HepG2 (cell line): ENCODE results near the gene C1orf226. TPM values are rescaled to one million over a fixed set of nuclear protein-coding genes. Genes with fewer than 3 reads are reported as not detected.

ENCODE experiments used
- ATAC-seq: fragments of 200-7000 bp; cut with Tn5 transposase; 3 replicates; pipeline ENCODE4 v1.9.1; 2020; ENCODE audit warnings: mild to moderate bottlenecking, moderate library complexity
- BruUV-seq: library from RNA; stranded (reverse); fragments of 400-500 nt; replicated peaks from 2 replicates; lab custom pipeline; 2021; lab: Mats Ljungman, UMichigan
- CTCF ChIA-PET: fragments of 300-600 bp; formaldehyde crosslinking; extraction: SDS; loops from one replicate; lab custom pipeline; 2021; ENCODE audit warnings: low total read pairs, inconsistent platforms, low intra/inter-chr PET ratio; lab: Yijun Ruan, JAX
- POLR2A ChIA-PET: fragments of 350-600 bp; sonication (Branson Sonifier 250); formaldehyde crosslinking; loops from one replicate; lab custom pipeline; 2020; ENCODE audit warnings: antibody characterized with exemption, inconsistent platforms; lab: Yijun Ruan, JAX
- DNase-seq: peaks from one replicate; pipeline ENCODE4 v3.0.0-alpha.2; 2015; ENCODE audit warnings: low spot score
- FAIRE-seq: peaks from 3 replicates; lab custom pipeline; 2011; peaks lifted over from hg19 to GRCh38; lab: Jason Lieb, UNC
- H2AFZ ChIP-seq: one replicate; pipeline ENCODE4 v1.6.1; 2011; ENCODE audit warnings: low read length, inconsistent platforms
- H3K27ac ChIP-seq: fragments of 300-600 bp; 3 replicates; pipeline ENCODE4 v1.8.0; 2011; ENCODE audit warnings: mixed run types, mild to moderate bottlenecking, mixed read lengths, low read length, inconsistent platforms; ENCODE audit not compliant: insufficient read depth; ENCODE audit errors: extremely low read length
- H3K27me3 ChIP-seq, 2 experiments: fragments of 200-600 bp in 1 of 2; 2 replicates in 1 of 2; 3 replicates in 1 of 2; pipeline versions ENCODE4 v1.6.0 to v1.8.0; 2011; ENCODE audit warnings: low read length in 2 of 2, mild to moderate bottlenecking in 2 of 2, moderate library complexity in 2 of 2, inconsistent platforms in 1 of 2; ENCODE audit not compliant: insufficient read depth in 2 of 2, control insufficient read depth in 1 of 2
- H3K36me3 ChIP-seq, 2 experiments: fragments of 200-600 bp in 1 of 2; replicated peaks in 1 of 2; 2 replicates in 1 of 2; 3 replicates in 1 of 2; pipeline versions ENCODE4 v1.5.1 to v1.8.0; 2011; ENCODE audit warnings: low read length in 2 of 2, inconsistent platforms in 1 of 2; ENCODE audit not compliant: insufficient read depth in 2 of 2, control insufficient read depth in 1 of 2
- H3K4me1 ChIP-seq: 2 replicates; pipeline ENCODE4 v1.5.1; 2012; ENCODE audit warnings: low read length, inconsistent platforms; ENCODE audit not compliant: insufficient read depth
- H3K4me2 ChIP-seq: 2 replicates; pipeline ENCODE4 v1.6.0; 2011; ENCODE audit warnings: low read depth, low read length, inconsistent platforms
- H3K4me3 ChIP-seq, 3 experiments: fragments of 200-600 bp in 1 of 3; sonication (generic), shearing (Covaris generic) in 1 of 3; replicated peaks in 1 of 3; 2 replicates each; pipeline ENCODE4 v1.5.1; 2011 to 2016; ENCODE audit warnings: low read length in 3 of 3, inconsistent platforms in 2 of 3, low read depth in 2 of 3, mild to moderate bottlenecking in 2 of 3, control low read depth in 1 of 3, mixed read lengths in 1 of 3; ENCODE audit not compliant: insufficient read depth in 1 of 3
- H3K79me2 ChIP-seq: one replicate; pipeline ENCODE4 v1.6.1; 2011; ENCODE audit warnings: low read length, inconsistent platforms; ENCODE audit not compliant: insufficient read depth
- H3K9ac ChIP-seq: 2 replicates; pipeline ENCODE4 v1.6.0; 2011; ENCODE audit warnings: mild to moderate bottlenecking, low read depth, low read length, inconsistent platforms; ENCODE audit not compliant: insufficient read depth
- H3K9me3 ChIP-seq: 2 replicates; pipeline ENCODE4 v1.5.1; 2012; ENCODE audit warnings: mild to moderate bottlenecking, low read length
- H4K20me1 ChIP-seq: 2 replicates; pipeline ENCODE4 v1.6.0; 2011; ENCODE audit warnings: inconsistent platforms, mild to moderate bottlenecking, low read length, moderate library complexity; ENCODE audit not compliant: insufficient read depth
- DR1 ChIP-seq: sonication (generic); formaldehyde crosslinking; IDR thresholded peaks from 2 replicates; pipeline ENCODE4 v1.8.0; 2021; ENCODE audit warnings: mild to moderate bottlenecking, missing genetic modification reagents, inconsistent platforms
- HOXD1 ChIP-seq: sonication (generic); formaldehyde crosslinking; IDR thresholded peaks from 2 replicates; pipeline ENCODE4 v1.5.0; 2020; ENCODE audit warnings: missing genetic modification reagents
- JDP2 ChIP-seq: sonication (generic); formaldehyde crosslinking; IDR thresholded peaks from 2 replicates; pipeline ENCODE4 v1.8.1; 2022; ENCODE audit warnings: missing genetic modification reagents, borderline replicate concordance
- KDM4B ChIP-seq: sonication (generic); formaldehyde crosslinking; IDR thresholded peaks from 2 replicates; pipeline ENCODE4 v1.4.0; 2020; ENCODE audit warnings: missing genetic modification reagents
- KLF15 ChIP-seq: sonication (generic); formaldehyde crosslinking; IDR thresholded peaks from 2 replicates; pipeline ENCODE4 v1.8.1; 2023; ENCODE audit warnings: borderline replicate concordance, mild to moderate bottlenecking, inconsistent platforms, missing genetic modification reagents, mixed read lengths
- KMT2B ChIP-seq: IDR thresholded peaks from 2 replicates; pipeline ENCODE4 v1.6.1; 2016; ENCODE audit warnings: missing genetic modification reagents, missing compliant biosample characterization
- MIER3 ChIP-seq: IDR thresholded peaks from 2 replicates; pipeline ENCODE4 v1.6.1; 2016; ENCODE audit warnings: missing compliant biosample characterization, borderline replicate concordance
- MIXL1 ChIP-seq: IDR thresholded peaks from 2 replicates; pipeline ENCODE4 v1.6.1; 2016
- NFE2 ChIP-seq: sonication (generic); formaldehyde crosslinking; IDR thresholded peaks from 2 replicates; pipeline ENCODE4 v1.4.0; 2020; ENCODE audit warnings: missing genetic modification reagents
- NFIC ChIP-seq: IDR thresholded peaks from 2 replicates; pipeline ENCODE4 v1.6.1; 2012; ENCODE audit warnings: mild to moderate bottlenecking, low read length, inconsistent platforms
- SIN3A ChIP-seq: IDR thresholded peaks from 2 replicates; pipeline ENCODE4 v1.6.1; 2011; ENCODE audit warnings: low read depth, mild to moderate bottlenecking, control low read depth, low read length, borderline replicate concordance
- ZBTB20 ChIP-seq: sonication (generic); formaldehyde crosslinking; IDR thresholded peaks from 2 replicates; pipeline ENCODE4 v1.8.1; 2023; ENCODE audit warnings: missing genetic modification reagents, low read depth, mild to moderate bottlenecking, borderline replicate concordance
- ZNF207 ChIP-seq: fragments of 450-650 bp; IDR thresholded peaks from 2 replicates; pipeline ENCODE4 v1.6.1; 2016; ENCODE audit warnings: antibody characterized with exemption, borderline replicate concordance
- ZNF644 ChIP-seq: IDR thresholded peaks from 2 replicates; pipeline ENCODE4 v1.6.1; 2016; ENCODE audit warnings: low read depth
- WGBS: methylation state at CpG from one replicate; pipeline ENCODE4 v1.1.6; 2017; ENCODE audit warnings: low lambda C conversion rate; 5-methylcytosine and 5-hydroxymethylcytosine counted together
- in situ Hi-C: cut with HindIII; loops from 2 replicates; pipeline ENCODE4 v1.10.0; 2017; ENCODE audit warnings: low pct_unique_long_range_greater_than_20kb; ENCODE audit not compliant: extremely low pct_ligation_motif_present
- intact Hi-C: fragments of 100-400 bp; cut with micrococcal nuclease; formaldehyde crosslinking; loops from one replicate; pipeline ENCODE4 v1.10.0; 2022; ENCODE audit not compliant: unreplicated experiment
- polyA plus RNA-seq, 8 experiments: library from polyadenylated mRNA; depleted of rRNA in 3 of 8; stranded (reverse) in 7 of 8; unstranded in 1 of 8; fragments of >200 nt; fragmentation: Illumina TruSeq in 4 of 8; extraction: Trizol in 4 of 8; gene quantifications; 2 replicates each; pipeline versions ENCODE4 v1.2.1 to v1.2.3, GENCODE V29; 2011 to 2016; ENCODE audit warnings: low read depth in 4 of 8, missing spikeins in 1 of 8, mixed read lengths in 1 of 8; ENCODE audit not compliant: insufficient read depth in 1 of 8
- total RNA-seq, 5 experiments: library from RNA; depleted of rRNA; stranded (reverse); fragments of >200 nt; fragmentation: Illumina TruSeq; extraction: Trizol; gene quantifications; 2 replicates each; pipeline ENCODE4 v1.2.3, GENCODE V29; 2016; ENCODE audit warnings: low read depth in 1 of 5
- TF ChIP-seq, protein P1 (sequence below): sonication (generic); formaldehyde crosslinking; IDR thresholded peaks from 2 replicates; pipeline ENCODE4 v1.4.0; 2020; ENCODE audit warnings: mild to moderate bottlenecking, missing genetic modification reagents
- TF ChIP-seq, protein P2 (sequence below): sonication (generic); formaldehyde crosslinking; IDR thresholded peaks from 2 replicates; pipeline ENCODE4 v1.4.0; 2020; ENCODE audit warnings: mild to moderate bottlenecking, missing genetic modification reagents
- TF ChIP-seq, protein P3 (sequence below): sonication (generic); formaldehyde crosslinking; IDR thresholded peaks from 2 replicates; pipeline ENCODE4 v1.5.1; 2020; ENCODE audit warnings: missing genetic modification reagents, mild to moderate bottlenecking, borderline replicate concordance

Gene C1orf226
- total and polyA plus RNA-seq, 2 of the 13 experiments (the other 11 are each of a cell fraction or from before 2014, with no cell fraction given) = 4.7 to 4.9 TPM

DNA sequence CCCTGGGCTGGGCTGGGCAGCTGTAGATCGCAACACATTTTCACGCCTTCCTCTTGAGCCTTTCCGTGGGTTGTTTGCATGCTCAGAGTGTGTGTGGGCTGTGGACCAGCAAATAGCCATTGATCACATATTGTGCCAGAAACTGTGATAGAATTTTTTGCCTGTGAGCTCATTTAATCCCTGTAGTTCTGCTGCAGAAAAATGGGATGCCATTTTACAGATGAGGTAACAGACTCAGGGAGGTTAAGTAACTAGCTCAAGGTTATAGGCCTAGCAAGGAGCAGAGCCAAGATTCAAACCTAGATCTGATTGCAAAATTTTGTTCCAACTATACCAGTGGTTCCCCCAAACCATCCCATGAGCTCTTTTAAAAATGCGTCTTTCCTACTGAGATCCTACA is 15.4 kb upstream of the C1orf226 start:
- Histone ChIP-seq H3K4me1 (no peaks in the 10 kb centered on the region), H3K9ac (no peak overlapping the region), H3K9me3 (no peaks in the 10 kb centered on the region), H3K79me2 (no peaks in the 10 kb centered on the region), H3K27me3 (no peaks in the 10 kb centered on the region), H3K27ac (no peak overlapping the region), H3K36me3 (peaks cover 12 to 45% of the 10 kb centered on the region in 2 experiments; a peak in 4 of 5 replicates), H4K20me1 (no peaks in the 10 kb centered on the region), H3K4me3 (no peak overlapping the region), H2AFZ (no peak overlapping the region), H3K4me2 (no peak overlapping the region)
- ATAC-seq (no peak), FAIRE-seq (no peak), DNase-seq (no peak)
- WGBS = 75% methylated on average over 4 of the region's 4 CpGs
- POLR2A ChIA-PET = no interaction called here
- no peak for TF ChIP-seq KLF15 (CRISPR knock-in tag)
- TF ChIP-seq ZNF207 = no peak
- TF ChIP-seq, protein P1, sequence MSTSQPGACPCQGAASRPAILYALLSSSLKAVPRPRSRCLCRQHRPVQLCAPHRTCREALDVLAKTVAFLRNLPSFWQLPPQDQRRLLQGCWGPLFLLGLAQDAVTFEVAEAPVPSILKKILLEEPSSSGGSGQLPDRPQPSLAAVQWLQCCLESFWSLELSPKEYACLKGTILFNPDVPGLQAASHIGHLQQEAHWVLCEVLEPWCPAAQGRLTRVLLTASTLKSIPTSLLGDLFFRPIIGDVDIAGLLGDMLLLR = no peak
- no peak for TF ChIP-seq DR1
- no peak for TF ChIP-seq KDM4B (CRISPR knock-in tag)
- TF ChIP-seq ZBTB20 (CRISPR knock-in tag) = no peak
- TF ChIP-seq KMT2B (CRISPR knock-in tag) = no peak
- no peak for TF ChIP-seq SIN3A
- in situ Hi-C loops (no loop called here), intact Hi-C loops (no loop called here)
- BruUV-seq = no TSS peak
- CTCF ChIA-PET = no interaction called here

DNA sequence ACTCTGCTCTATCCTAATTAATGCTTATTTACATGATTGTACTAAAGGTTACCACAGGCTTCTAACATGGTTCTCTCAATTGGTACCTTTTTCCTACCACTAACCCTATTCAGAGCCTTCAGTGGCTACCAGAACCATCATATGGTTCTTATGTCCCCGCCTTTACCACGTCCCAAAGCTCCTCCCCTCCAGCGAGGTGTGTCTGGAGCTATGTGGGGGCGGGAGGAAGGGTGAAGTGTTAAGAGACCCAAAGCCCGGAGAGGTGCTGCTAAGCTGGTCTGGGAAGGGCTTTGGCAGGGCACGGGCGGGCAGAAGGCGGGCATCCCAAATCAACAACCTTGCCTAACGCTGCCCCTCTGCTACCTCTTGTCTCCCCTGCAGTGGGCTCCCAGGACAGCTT is 14.9 kb upstream of the C1orf226 start:
- Histone ChIP-seq H3K36me3 (peaks cover 12 to 40% of the 10 kb centered on the region in 2 experiments; a peak in 4 of 5 replicates), H3K9me3 (no peaks in the 10 kb centered on the region), H2AFZ (no peak overlapping the region), H4K20me1 (no peaks in the 10 kb centered on the region), H3K4me3 (no peak overlapping the region), H3K79me2 (no peaks in the 10 kb centered on the region), H3K9ac (no peak overlapping the region), H3K4me2 (no peak overlapping the region), H3K27me3 (no peaks in the 10 kb centered on the region), H3K27ac (no peak overlapping the region), H3K4me1 (no peaks in the 10 kb centered on the region)
- no peak for ATAC-seq
- CTCF ChIA-PET = no interaction called here
- TF ChIP-seq MIER3 (no peak), JDP2 (CRISPR knock-in tag) (no peak), ZNF644 (CRISPR knock-in tag) (no peak), NFE2 (CRISPR knock-in tag) (no peak), NFIC (no peak), MIXL1 (CRISPR knock-in tag) (no peak), HOXD1 (CRISPR knock-in tag) (no peak)
- TF ChIP-seq, protein P2, sequence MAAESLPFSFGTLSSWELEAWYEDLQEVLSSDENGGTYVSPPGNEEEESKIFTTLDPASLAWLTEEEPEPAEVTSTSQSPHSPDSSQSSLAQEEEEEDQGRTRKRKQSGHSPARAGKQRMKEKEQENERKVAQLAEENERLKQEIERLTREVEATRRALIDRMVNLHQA (CRISPR knock-in tag) = no peak
- TF ChIP-seq, protein P3, sequence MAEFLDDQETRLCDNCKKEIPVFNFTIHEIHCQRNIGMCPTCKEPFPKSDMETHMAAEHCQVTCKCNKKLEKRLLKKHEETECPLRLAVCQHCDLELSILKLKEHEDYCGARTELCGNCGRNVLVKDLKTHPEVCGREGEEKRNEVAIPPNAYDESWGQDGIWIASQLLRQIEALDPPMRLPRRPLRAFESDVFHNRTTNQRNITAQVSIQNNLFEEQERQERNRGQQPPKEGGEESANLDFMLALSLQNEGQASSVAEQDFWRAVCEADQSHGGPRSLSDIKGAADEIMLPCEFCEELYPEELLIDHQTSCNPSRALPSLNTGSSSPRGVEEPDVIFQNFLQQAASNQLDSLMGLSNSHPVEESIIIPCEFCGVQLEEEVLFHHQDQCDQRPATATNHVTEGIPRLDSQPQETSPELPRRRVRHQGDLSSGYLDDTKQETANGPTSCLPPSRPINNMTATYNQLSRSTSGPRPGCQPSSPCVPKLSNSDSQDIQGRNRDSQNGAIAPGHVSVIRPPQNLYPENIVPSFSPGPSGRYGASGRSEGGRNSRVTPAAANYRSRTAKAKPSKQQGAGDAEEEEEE = no peak
- in situ Hi-C loops (no loop called here), intact Hi-C loops (no loop called here)
- BruUV-seq = no TSS peak
- WGBS = 93% methylated on average over 9 of the region's 9 CpGs
- DNase-seq = no peak
- POLR2A ChIA-PET = no interaction called here
- no peak for FAIRE-seq
